ENCODE measurements around the gene CBARP.

- TF ChIP-seq POLR2AphosphoS5 (IDR thresholded peaks at IDR 0.05; ENCODE audit: borderline replicate concordance, low read depth, low read length), result no peak
- no peak for TF ChIP-seq EZH2 (IDR thresholded peaks at IDR 0.05)
- no peak for TF ChIP-seq FOXP2 (optimal IDR thresholded peaks at IDR 0.05; ENCODE audit: control extremely low read depth, extremely low read length, insufficient read depth)
Measured at GRCh38 chr19:1254081-1254527, 16.3 kb upstream of the CBARP start.
